Testis (tissue), 3 donors: ENCODE results near the gene HSF2. TPM values are rescaled to one million over a fixed set of nuclear protein-coding genes. Genes with fewer than 3 reads are reported as not detected.
A peak's percentile ranks its signal among the peaks of the same experiment; 100 is the strongest.

Source experiments
- DNase-seq: peaks from one replicate; pipeline ENCODE4 v3.0.0-alpha.2; 2019
- H3K27ac ChIP-seq, 2 donors: fragments of 200-600 bp; sonication (generic); one replicate each; pipeline ENCODE4 v1.5.1; 2019
- H3K27me3 ChIP-seq: fragments of 200-600 bp; sonication (generic); one replicate; pipeline ENCODE4 v1.5.1; 2019
- H3K36me3 ChIP-seq: fragments of 200-600 bp; sonication (generic); one replicate; pipeline ENCODE4 v1.5.1; 2017; ENCODE audit warnings: low read depth; ENCODE audit errors: missing control alignments
- H3K4me1 ChIP-seq: fragments of 200-600 bp; sonication (generic); one replicate; pipeline ENCODE4 v1.5.1; 2019
- H3K4me3 ChIP-seq, 2 donors: fragments of 200-600 bp; sonication (generic); one replicate each; pipeline ENCODE4 v1.5.1; 2017 to 2019
- H3K9me3 ChIP-seq: fragments of 200-600 bp; sonication (generic); one replicate; pipeline ENCODE4 v1.5.1; 2017
- POLR2A ChIP-seq: fragments of 450-650 bp; IDR thresholded peaks from one replicate; pipeline ENCODE4 v1.6.1; 2017; ENCODE audit warnings: antibody characterized with exemption, mild to moderate bottlenecking, moderate library complexity
- WGBS, 2 donors: methylation state at CpG; one replicate each; pipeline ENCODE4 v1.1.5; 2018; 5-methylcytosine and 5-hydroxymethylcytosine counted together
- intact Hi-C: fragments of 100-400 bp; cut with DNase I; formaldehyde crosslinking; loops from one replicate; pipeline ENCODE4 v1.15.1; 2023; ENCODE audit warnings: low total_unique reads
- polyA plus RNA-seq: library from polyadenylated mRNA; stranded (reverse); fragments of 350-450 nt; fragmentation: Illumina TruSeq; extraction: RNeasy Lipid Tissue Mini Kit (QIAGEN cat#74804); gene quantifications from one replicate; pipeline ENCODE4 v1.2.3, GENCODE V29; 2014; ENCODE audit warnings: low read depth, low replicate concordance; ENCODE audit not compliant: insufficient read depth
- total RNA-seq, 2 donors: library from RNA; depleted of rRNA; stranded (reverse); fragments of >200 nt; gene quantifications; one replicate each; pipeline ENCODE4 v1.2.3, GENCODE V29; 2016
- TF ChIP-seq, protein P1 (sequence below), 3 experiments: fragments of 450-650 bp in 2 of 3; fragments of 200-600 bp in 1 of 3; sonication (generic) in 1 of 3; IDR thresholded peaks; one replicate each; pipeline ENCODE4 v1.5.1; 2016 to 2019; ENCODE audit warnings: antibody characterized with exemption in 3 of 3, mild to moderate bottlenecking in 2 of 3, moderate library complexity in 1 of 3

Gene HSF2
- total and polyA plus RNA-seq, 3 donors from 2014 or later, result 45.1 to 96.2 (median 96.1) TPM

DNA sequence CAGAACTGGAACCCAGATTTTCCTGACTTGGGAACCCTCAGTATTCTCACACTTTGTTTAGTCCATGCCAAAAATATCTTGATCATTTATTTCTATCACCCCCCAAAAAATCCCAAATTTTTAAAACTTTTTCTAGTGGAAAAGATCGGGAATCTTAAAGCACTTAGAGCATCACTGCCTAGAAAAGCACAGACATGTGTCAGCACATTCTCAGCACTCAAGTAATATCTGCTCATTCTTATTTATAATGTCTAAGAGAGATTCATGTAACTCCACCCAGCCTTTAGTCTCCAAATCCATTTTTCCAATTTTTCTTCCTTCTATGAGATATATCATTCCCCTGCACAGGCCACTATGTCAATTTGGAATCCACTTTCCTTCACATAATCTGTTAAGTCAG, 29.9 kb upstream of the HSF2 start:
- intact Hi-C loops, result no loop called here
- DNase-seq, result no peak
- Histone ChIP-seq H3K9me3 (no peaks in the 10 kb centered on the region), H3K4me1 (no peaks in the 10 kb centered on the region), H3K27ac (no peak overlapping the region), H3K27me3 (no peaks in the 10 kb centered on the region), H3K4me3 (no peak overlapping the region), H3K36me3 (no peaks in the 10 kb centered on the region)
- TF ChIP-seq, protein P1, sequence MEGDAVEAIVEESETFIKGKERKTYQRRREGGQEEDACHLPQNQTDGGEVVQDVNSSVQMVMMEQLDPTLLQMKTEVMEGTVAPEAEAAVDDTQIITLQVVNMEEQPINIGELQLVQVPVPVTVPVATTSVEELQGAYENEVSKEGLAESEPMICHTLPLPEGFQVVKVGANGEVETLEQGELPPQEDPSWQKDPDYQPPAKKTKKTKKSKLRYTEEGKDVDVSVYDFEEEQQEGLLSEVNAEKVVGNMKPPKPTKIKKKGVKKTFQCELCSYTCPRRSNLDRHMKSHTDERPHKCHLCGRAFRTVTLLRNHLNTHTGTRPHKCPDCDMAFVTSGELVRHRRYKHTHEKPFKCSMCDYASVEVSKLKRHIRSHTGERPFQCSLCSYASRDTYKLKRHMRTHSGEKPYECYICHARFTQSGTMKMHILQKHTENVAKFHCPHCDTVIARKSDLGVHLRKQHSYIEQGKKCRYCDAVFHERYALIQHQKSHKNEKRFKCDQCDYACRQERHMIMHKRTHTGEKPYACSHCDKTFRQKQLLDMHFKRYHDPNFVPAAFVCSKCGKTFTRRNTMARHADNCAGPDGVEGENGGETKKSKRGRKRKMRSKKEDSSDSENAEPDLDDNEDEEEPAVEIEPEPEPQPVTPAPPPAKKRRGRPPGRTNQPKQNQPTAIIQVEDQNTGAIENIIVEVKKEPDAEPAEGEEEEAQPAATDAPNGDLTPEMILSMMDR (IDR thresholded peaks at IDR 0.05), result no peak
- no peak for TF ChIP-seq POLR2A
- WGBS, 2 donors, result 75 to 91% methylated on average over 1 of the region's 1 CpG

DNA sequence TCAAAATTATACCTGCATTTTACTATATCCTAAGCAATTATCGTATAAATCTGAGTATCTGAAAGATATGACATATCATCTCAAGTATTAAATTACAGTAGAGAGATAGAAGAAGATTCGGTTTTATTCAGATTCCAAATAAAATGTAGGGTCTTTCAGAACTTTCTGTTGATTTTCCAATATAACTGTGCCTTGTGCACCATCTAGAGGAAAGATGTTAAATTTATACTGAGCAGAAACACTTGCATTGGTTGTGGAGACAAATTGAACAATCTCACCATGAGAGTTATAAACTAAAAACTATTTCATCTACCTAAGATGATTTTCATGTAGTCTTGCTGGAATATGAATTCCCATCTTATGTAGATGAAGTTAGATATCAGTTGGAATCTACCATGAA, 26.8 kb upstream of the HSF2 start:
- no peak for DNase-seq
- Histone ChIP-seq H3K27me3 (no peaks in the 10 kb centered on the region), H3K4me3 (no peak overlapping the region), H3K9me3 (no peaks in the 10 kb centered on the region), H3K27ac (no peak overlapping the region), H3K4me1 (no peaks in the 10 kb centered on the region), H3K36me3 (no peaks in the 10 kb centered on the region)
- intact Hi-C loops, result loop anchor here (10.0 kb wide), 1 partner anchor 162 kb away; no protein-coding TSS in a partner anchor
- TF ChIP-seq, protein P1 (IDR thresholded peaks at IDR 0.05), result no peak
- no peak for TF ChIP-seq POLR2A
- 28 to 44% methylated on average over 2 of the region's 2 CpGs for WGBS, 2 donors

DNA sequence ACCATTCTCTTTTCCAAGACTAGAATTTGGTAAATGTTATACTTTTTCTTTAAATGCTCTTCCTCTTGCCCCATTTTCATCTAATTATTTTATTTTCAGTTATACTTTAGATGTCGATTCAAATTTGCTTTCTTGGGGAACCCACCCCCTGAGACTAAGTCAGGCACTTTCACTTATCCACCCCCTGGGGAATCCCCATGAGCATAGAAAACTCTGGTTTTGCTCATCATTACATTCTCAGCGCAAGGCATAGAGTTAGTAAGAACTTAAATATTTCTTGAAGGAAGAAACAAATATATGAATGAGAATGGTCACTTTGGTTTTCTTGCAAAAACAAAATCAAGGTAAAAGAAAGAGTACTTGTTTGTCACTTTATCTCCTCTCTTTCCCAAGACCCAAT, 25.1 kb upstream of the HSF2 start:
- intact Hi-C loops, result loop anchor here (10.0 kb wide), 1 partner anchor 160 kb away; no protein-coding TSS in a partner anchor
- TF ChIP-seq POLR2A, result no peak
- TF ChIP-seq, protein P1 (IDR thresholded peaks at IDR 0.05), result no peak
- 90 to 96% methylated on average over 2 of the region's 2 CpGs for WGBS, 2 donors
- H3K36me3 ChIP-seq, result no peaks in the 10 kb centered on the region
- H3K27ac ChIP-seq, result no peak overlapping the region
- no peaks in the 10 kb centered on the region for H3K4me1 ChIP-seq
- no peaks in the 10 kb centered on the region for H3K27me3 ChIP-seq
- no peak for DNase-seq
- H3K4me3 ChIP-seq, result no peak overlapping the region
- no peaks in the 10 kb centered on the region for H3K9me3 ChIP-seq

DNA sequence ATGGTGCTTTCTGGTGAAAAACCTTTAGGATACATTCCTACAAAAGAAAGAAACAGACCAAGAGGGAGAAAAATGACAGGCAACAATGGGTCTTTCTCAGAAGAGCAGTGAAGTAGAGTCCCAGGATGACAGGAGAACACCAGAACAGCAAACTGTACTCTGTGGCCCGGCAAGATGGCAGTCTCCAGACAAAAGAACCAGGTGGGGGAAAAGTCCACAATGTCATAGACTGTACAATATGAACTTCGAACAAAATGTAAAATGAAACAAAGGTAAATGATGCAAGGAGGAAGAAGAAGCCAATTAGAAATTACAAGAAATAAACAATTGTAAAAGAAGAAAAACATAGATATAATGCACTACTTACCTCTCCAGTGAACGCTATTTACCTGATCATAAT, 23.2 kb upstream of the HSF2 start:
- TF ChIP-seq POLR2A, result no peak
- TF ChIP-seq, protein P1 (IDR thresholded peaks at IDR 0.05), result no peak
- DNase-seq, result no peak
- Histone ChIP-seq H3K36me3 (no peaks in the 10 kb centered on the region), H3K9me3 (no peaks in the 10 kb centered on the region), H3K4me1 (no peaks in the 10 kb centered on the region), H3K27me3 (no peaks in the 10 kb centered on the region), H3K4me3 (no peak overlapping the region), H3K27ac (no peak overlapping the region)
- intact Hi-C loops, result loop anchor here (10.0 kb wide), 1 partner anchor 159 kb away; no protein-coding TSS in a partner anchor
- WGBS, 2 donors, result 70 to 71% methylated on average over 3 of the region's 3 CpGs

DNA sequence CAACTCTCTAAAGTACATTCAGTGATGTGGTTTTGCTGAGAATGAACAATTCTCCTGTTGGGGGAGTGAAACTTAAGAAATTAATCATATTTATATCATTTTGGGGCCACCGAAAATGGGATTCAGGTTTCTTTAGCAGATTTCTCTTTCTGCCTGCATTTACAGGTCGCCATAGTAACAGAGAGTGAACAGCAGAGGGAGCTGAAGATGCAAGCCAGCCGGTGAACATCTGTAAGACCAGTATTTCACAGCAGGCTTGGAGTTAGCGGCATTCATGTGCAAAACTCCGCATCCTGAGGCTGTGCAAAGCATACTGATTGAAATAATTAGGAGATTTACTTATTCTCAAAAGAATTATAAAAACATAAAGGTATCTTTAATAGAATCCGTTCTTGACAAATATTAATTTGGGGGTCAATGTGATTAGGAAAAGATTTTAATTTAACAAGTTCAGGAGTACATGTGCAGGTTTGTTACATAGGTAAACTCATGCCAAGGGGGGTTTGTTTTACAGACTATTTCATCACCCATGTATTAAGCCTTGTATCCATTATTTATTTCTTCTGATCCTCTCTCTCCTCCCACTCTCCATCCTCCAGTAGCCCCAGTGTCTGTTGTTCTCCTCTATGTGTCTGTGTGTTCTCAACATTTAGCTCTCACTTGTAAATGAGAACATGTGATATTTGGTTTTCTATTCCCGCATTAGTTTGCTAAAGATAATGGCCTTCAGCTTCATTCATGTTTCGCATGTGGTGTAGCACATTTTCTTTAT, 17.8 kb upstream of the HSF2 start:
- TF ChIP-seq, protein P1 (IDR thresholded peaks at IDR 0.05), result peak; percentile 38 to 63 (median 54)
- TF ChIP-seq POLR2A, result no peak
- 34 to 42% methylated on average over 8 of the region's 8 CpGs for WGBS, 2 donors

More for the DNA sequence above, 17.8 kb upstream of the HSF2 start:
- Histone ChIP-seq H3K4me3 (no peak overlapping the region), H3K27me3 (no peaks in the 10 kb centered on the region), H3K4me1 (no peaks in the 10 kb centered on the region), H3K36me3 (no peaks in the 10 kb centered on the region), H3K27ac (no peak overlapping the region), H3K9me3 (no peaks in the 10 kb centered on the region)
- intact Hi-C loops, result no loop called here
- peak; percentile 71 for DNase-seq
